ENCODE data around the gene C2orf68.

DNA sequence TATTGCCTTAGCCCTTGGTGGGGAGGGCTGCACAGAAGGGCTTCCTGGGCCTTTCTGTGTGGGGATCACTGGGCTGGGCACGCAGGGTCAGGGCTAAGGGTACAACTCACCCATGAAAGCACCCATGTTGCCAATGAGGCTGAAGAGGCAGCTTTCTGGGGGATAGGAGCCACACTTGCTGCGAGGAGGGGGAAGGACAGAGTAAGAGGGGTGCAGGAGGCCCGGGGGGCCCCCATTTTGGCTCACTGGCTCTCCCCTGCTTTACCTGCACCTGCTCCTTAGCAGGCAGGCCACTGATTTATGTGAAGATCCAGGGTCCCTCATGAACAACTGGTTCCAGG is 11.7 kb downstream of the C2orf68 start:
- TF ChIP-seq, protein P1, sequence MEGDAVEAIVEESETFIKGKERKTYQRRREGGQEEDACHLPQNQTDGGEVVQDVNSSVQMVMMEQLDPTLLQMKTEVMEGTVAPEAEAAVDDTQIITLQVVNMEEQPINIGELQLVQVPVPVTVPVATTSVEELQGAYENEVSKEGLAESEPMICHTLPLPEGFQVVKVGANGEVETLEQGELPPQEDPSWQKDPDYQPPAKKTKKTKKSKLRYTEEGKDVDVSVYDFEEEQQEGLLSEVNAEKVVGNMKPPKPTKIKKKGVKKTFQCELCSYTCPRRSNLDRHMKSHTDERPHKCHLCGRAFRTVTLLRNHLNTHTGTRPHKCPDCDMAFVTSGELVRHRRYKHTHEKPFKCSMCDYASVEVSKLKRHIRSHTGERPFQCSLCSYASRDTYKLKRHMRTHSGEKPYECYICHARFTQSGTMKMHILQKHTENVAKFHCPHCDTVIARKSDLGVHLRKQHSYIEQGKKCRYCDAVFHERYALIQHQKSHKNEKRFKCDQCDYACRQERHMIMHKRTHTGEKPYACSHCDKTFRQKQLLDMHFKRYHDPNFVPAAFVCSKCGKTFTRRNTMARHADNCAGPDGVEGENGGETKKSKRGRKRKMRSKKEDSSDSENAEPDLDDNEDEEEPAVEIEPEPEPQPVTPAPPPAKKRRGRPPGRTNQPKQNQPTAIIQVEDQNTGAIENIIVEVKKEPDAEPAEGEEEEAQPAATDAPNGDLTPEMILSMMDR (IDR thresholded peaks at IDR 0.05), result no peak
- TF ChIP-seq POLR2A (IDR thresholded peaks at IDR 0.05), result no peak

All from thyroid gland (tissue), 4 donors.